Heart left ventricle (tissue), 16 donors: ENCODE results near the gene HMG20B. TPM values are rescaled to one million over a fixed set of nuclear protein-coding genes. Genes with fewer than 3 reads are reported as not detected.

ENCODE experiments used
- ATAC-seq, 4 donors: fragments of 200-7000 bp; cut with Tn5 transposase; one replicate each; pipeline ENCODE4 v1.9.1; 2020 to 2022; ENCODE audit warnings: moderate library complexity in 4 of 4, mild to moderate bottlenecking in 3 of 4, moderate number of reproducible peaks in 1 of 4
- DNase-seq, 5 donors: peaks; one replicate each; pipeline ENCODE4 v3.0.0-alpha.2; 2020
- H3K27ac ChIP-seq, 12 donors: fragments of 200-600 bp; sonication (generic) in 4 of 12; one replicate each; pipeline versions ENCODE4 v1.5.0 to v1.8.0; 2016 to 2022; ENCODE audit warnings: mild to moderate bottlenecking in 2 of 12
- H3K27me3 ChIP-seq, 9 donors: fragments of 200-600 bp; sonication (generic) in 2 of 9; one replicate each; pipeline versions ENCODE4 v1.5.1 to v1.8.0; 2016 to 2022; ENCODE audit warnings: mild to moderate bottlenecking in 3 of 9
- H3K36me3 ChIP-seq, 9 donors: fragments of 200-600 bp; sonication (generic) in 2 of 9; one replicate each; pipeline versions ENCODE4 v1.5.0 to v1.8.0; 2018 to 2022; ENCODE audit warnings: mild to moderate bottlenecking in 2 of 9
- H3K4me1 ChIP-seq, 12 donors: fragments of 200-600 bp; sonication (generic) in 4 of 12; one replicate each; pipeline versions ENCODE4 v1.5.0 to v1.8.0; 2016 to 2022; ENCODE audit warnings: mild to moderate bottlenecking in 3 of 12
- H3K4me3 ChIP-seq, 12 donors: fragments of 200-600 bp; sonication (generic) in 4 of 12; one replicate each; pipeline versions ENCODE4 v1.5.0 to v1.8.0; 2017 to 2022; ENCODE audit warnings: mild to moderate bottlenecking in 9 of 12, moderate library complexity in 4 of 12
- H3K9me3 ChIP-seq, 12 donors: fragments of 200-600 bp; sonication (generic) in 4 of 12; one replicate each; pipeline versions ENCODE4 v1.5.0 to v1.8.0; 2016 to 2022; ENCODE audit warnings: mild to moderate bottlenecking in 1 of 12
- POLR2A ChIP-seq, 2 donors: fragments of 450-650 bp; IDR thresholded peaks; one replicate each; pipeline ENCODE4 v1.6.1; 2017; ENCODE audit warnings: antibody characterized with exemption in 2 of 2, mild to moderate bottlenecking in 2 of 2, moderate library complexity in 2 of 2
- WGBS, 4 donors: extraction: QIAGEN DNeasy Blood & Tissue Kit in 2 of 4; methylation state at CpG; one replicate each; pipeline versions ENCODE4 v1.1.5 to v1.1.7; 2013 to 2018; 5-methylcytosine and 5-hydroxymethylcytosine counted together
- intact Hi-C, 10 donors: fragments of 100-400 bp; cut with DNase I; formaldehyde crosslinking; loops; one replicate each; pipeline versions ENCODE4 v1.11.1 to v1.14.2; 2022
- polyA plus RNA-seq, 2 donors: library from polyadenylated mRNA; stranded (reverse); fragments of 200-250 nt; gene quantifications; one replicate each; pipeline ENCODE4 v1.2.3, GENCODE V29; 2013
- total RNA-seq, 9 donors: library from RNA; depleted of rRNA in 2 of 9; stranded (reverse); fragments of >200 nt in 2 of 9; fragmentation: NEBNext Ultra II Directional in 3 of 9; extraction: Animal tissue kit (Norgen Biotek cat#: 25700) in 3 of 9; gene quantifications; one replicate each; pipeline versions ENCODE4 v1.1.0 to v1.2.4, GENCODE V29; 2016 to 2023
- TF ChIP-seq, protein P1 (sequence below), 12 donors: fragments of 200-600 bp; sonication (generic) in 4 of 12; IDR thresholded peaks; one replicate each; pipeline versions ENCODE4 v1.5.0 to v1.8.0; 2018 to 2022; ENCODE audit warnings: antibody characterized with exemption in 12 of 12, mild to moderate bottlenecking in 5 of 12
- donor health status: ischemic (EF 13 %, LVEDD 7.1; RV severe dilation, severe dysfunction).
- donor health status: healthy with polysubstance abuse.
- donor health status: DM: no; HTN: yes; CAD: no.
- donor health status: DM: no; HTN: no; CAD: no.
- donor health status: ischemic (EF 25% LVEDD 6.9; RV normal size, moderate dysfunction).
- donor health status: ischemic (EF 25% LVEDD 5.7; RV mildly dilated, moderate dysfunction).
- donor health status: healthy.
- donor health status: DM: yes; HTN: yes; CAD: no.
- donor health status: ischemic (EF 35%, LVEDD 5.7; RV mildly dilated, moderate dysfunction).
- donor health status: nonischemic (EF 11% LVEDD 7.7; RV severe dilation, severe dysfunction).
- donor health status: DM: yes; HTN: yes; CAD: no.
- donor health status: PGD.
- donor health status: ischemic (EF 29% LVEDD 5.4; RV normal size, mild dysfunction).
- donor health status: nonischemic (EF 23%, LVEDD 6.1; RV moderate dilation, normal function).

HMG20B gene
- total and polyA plus RNA-seq, 11 donors = 24.8 to 68.6 (median 42.1) TPM

DNA sequence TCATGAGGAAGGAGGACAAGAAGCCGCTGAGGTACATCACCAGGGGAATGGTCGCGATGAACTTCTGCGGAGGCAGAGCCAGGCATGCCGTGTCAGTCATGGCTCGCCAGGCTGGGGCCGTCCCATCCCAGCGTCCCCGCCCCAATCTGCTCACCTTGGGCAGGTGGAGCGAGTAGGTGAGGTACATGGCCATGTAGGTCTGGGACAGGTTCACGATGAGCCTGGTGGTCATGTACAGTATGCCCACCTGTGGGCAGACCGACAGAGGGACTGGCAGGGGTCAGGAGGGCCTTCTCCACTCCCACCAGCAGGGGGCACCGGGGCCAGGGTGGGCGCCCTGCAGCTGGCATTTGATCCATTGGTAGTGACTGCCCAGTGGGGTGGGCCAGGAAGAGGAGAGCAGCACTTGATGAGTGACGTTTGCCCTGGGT is 25.4 kb upstream of the HMG20B start:
- intact Hi-C loops = loop anchor here in 5 of 10 donors (5.0 to 10.0 kb wide), 3 partner anchors 70 to 160 kb away; partner anchors contain the start of genes TJP3 (in 2 of the 5) and PIP5K1C (in 1 of the 5)
- ATAC-seq (no peak), DNase-seq (no peak)
- peaks cover 0 to 71% (median 11%) of the 10 kb centered on the region in 9 donors for H3K36me3 ChIP-seq
- H3K4me1 ChIP-seq = peaks cover 0 to 15% (median 0%) of the 10 kb centered on the region in 12 donors
- H3K4me3 ChIP-seq = no peak overlapping the region
- H3K9me3 ChIP-seq = no peaks in the 10 kb centered on the region
- TF ChIP-seq, protein P1, sequence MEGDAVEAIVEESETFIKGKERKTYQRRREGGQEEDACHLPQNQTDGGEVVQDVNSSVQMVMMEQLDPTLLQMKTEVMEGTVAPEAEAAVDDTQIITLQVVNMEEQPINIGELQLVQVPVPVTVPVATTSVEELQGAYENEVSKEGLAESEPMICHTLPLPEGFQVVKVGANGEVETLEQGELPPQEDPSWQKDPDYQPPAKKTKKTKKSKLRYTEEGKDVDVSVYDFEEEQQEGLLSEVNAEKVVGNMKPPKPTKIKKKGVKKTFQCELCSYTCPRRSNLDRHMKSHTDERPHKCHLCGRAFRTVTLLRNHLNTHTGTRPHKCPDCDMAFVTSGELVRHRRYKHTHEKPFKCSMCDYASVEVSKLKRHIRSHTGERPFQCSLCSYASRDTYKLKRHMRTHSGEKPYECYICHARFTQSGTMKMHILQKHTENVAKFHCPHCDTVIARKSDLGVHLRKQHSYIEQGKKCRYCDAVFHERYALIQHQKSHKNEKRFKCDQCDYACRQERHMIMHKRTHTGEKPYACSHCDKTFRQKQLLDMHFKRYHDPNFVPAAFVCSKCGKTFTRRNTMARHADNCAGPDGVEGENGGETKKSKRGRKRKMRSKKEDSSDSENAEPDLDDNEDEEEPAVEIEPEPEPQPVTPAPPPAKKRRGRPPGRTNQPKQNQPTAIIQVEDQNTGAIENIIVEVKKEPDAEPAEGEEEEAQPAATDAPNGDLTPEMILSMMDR (IDR thresholded peaks at IDR 0.05) = peak; percentile 25 to 63 (median 43)
- TF ChIP-seq POLR2A (IDR thresholded peaks at IDR 0.05) = no peak
- H3K27ac ChIP-seq = no peak overlapping the region
- WGBS, 4 donors = 91 to 92% (median 91%) methylated on average over 15 of the region's 15 CpGs
- no peaks in the 10 kb centered on the region for H3K27me3 ChIP-seq

GRCh38 chr19:3547767-3548282 is 24.9 kb upstream of the HMG20B start:
- H3K4me3 ChIP-seq = no peak overlapping the region
- H3K9me3 ChIP-seq = no peaks in the 10 kb centered on the region
- 89 to 90% (median 89%) methylated on average over 24 to 36 of the region's 36 CpGs for WGBS, 4 donors
- H3K4me1 ChIP-seq = peaks cover 0 to 20% (median 1%) of the 10 kb centered on the region in 12 donors
- DNase-seq (no peak), ATAC-seq (no peak)
- no peaks in the 10 kb centered on the region for H3K27me3 ChIP-seq
- H3K36me3 ChIP-seq = peaks cover 0 to 69% (median 11%) of the 10 kb centered on the region in 9 donors
- H3K27ac ChIP-seq = no peak overlapping the region
- TF ChIP-seq, protein P1 (IDR thresholded peaks at IDR 0.05) = peak in 2 of 12 donors; percentile 3
- no peak for TF ChIP-seq POLR2A (IDR thresholded peaks at IDR 0.05)
- intact Hi-C loops = loop anchor here in 5 of 10 donors (5.0 to 10.0 kb wide), 3 partner anchors 69 to 159 kb away; partner anchors contain the start of genes TJP3 (in 2 of the 5) and PIP5K1C (in 1 of the 5)

GRCh38 chr19:3548606-3549005 is 24.1 kb upstream of the HMG20B start:
- WGBS, 4 donors = 81 to 96% (median 88%) methylated on average over 8 to 14 of the region's 14 CpGs
- Histone ChIP-seq H3K36me3 (peaks cover 0 to 62% (median 11%) of the 10 kb centered on the region in 9 donors), H3K27ac (no peak overlapping the region), H3K27me3 (no peaks in the 10 kb centered on the region), H3K4me3 (no peak overlapping the region), H3K4me1 (peaks cover 0 to 28% (median 4%) of the 10 kb centered on the region in 12 donors), H3K9me3 (no peaks in the 10 kb centered on the region)
- intact Hi-C loops = loop anchor here in 5 of 10 donors (5.0 to 10.0 kb wide), 3 partner anchors 69 to 159 kb away; partner anchors contain the start of genes TJP3 (in 2 of the 5) and PIP5K1C (in 1 of the 5)
- no peak for TF ChIP-seq POLR2A (IDR thresholded peaks at IDR 0.05)
- TF ChIP-seq, protein P1 (IDR thresholded peaks at IDR 0.05) = no peak
- DNase-seq (no peak), ATAC-seq (no peak)

GRCh38 chr19:3549816-3550215 is 22.9 kb upstream of the HMG20B start:
- WGBS, 4 donors = 78 to 90% (median 88%) methylated on average over 8 to 10 of the region's 10 CpGs
- DNase-seq (peak in 1 of 5 donors; percentile 17), ATAC-seq (no peak)
- Histone ChIP-seq H3K36me3 (peaks cover 0 to 51% (median 11%) of the 10 kb centered on the region in 9 donors), H3K4me3 (no peak overlapping the region), H3K27ac (no peak overlapping the region), H3K27me3 (no peaks in the 10 kb centered on the region), H3K9me3 (no peaks in the 10 kb centered on the region), H3K4me1 (peaks cover 0 to 40% (median 12%) of the 10 kb centered on the region in 12 donors)
- TF ChIP-seq, protein P1 (IDR thresholded peaks at IDR 0.05) = no peak
- TF ChIP-seq POLR2A (IDR thresholded peaks at IDR 0.05) = no peak
- intact Hi-C loops = loop anchor here in 6 of 10 donors (5.0 to 10.0 kb wide), 5 partner anchors 65 to 165 kb away; partner anchors contain the start of genes TJP3 (in 2 of the 6) and PIP5K1C (in 1 of the 6)
